Stimulated activated CD4-positive, alpha-beta T cell treated with anti-CD3 and anti-CD28 coated beads, Interleukin-12 subunit alpha, Interleukin-12 subunit beta, amount 100 ng/mL, for 48 hours (primary cell): Measurements from ENCODE around the gene VPS8.

Experiments
- DNase-seq, 3 donors: peaks; one replicate each; pipeline ENCODE4 v3.0.0-alpha.2; 2020; ENCODE audit warnings: low read depth in 2 of 3, low spot score in 1 of 3

The VPS8 gene

GRCh38 chr3:184811999-184812661, at the start of gene VPS8:
TSS of gene VPS8 (plus strand) at chr3:184812166. CDS start at chr3:184824633, 12,467 bp downstream.
- DNase-seq = peak; percentile 93 to 95 (median 93)

GRCh38 chr3:184764191-184764590, 47.8 kb upstream of the VPS8 start:
- DNase-seq = no peak

- no peak for DNase-seq
Measured at GRCh38 chr3:184765047-184765729, 46.8 kb upstream of the VPS8 start.

- no peak for DNase-seq
Measured at GRCh38 chr3:184765730-184766074, 46.3 kb upstream of the VPS8 start.

- no peak for DNase-seq
Measured at GRCh38 chr3:184766555-184767261, 45.3 kb upstream of the VPS8 start.

- no peak for DNase-seq
Measured at GRCh38 chr3:184767377-184767776, 44.6 kb upstream of the VPS8 start.

GRCh38 chr3:184769382-184770170, 42.4 kb upstream of the VPS8 start:
- DNase-seq = no peak

GRCh38 chr3:184770541-184770940, 41.4 kb upstream of the VPS8 start:
- DNase-seq = no peak

GRCh38 chr3:184771301-184772127, 40.5 kb upstream of the VPS8 start:
- DNase-seq = no peak

- DNase-seq = no peak
Measured at GRCh38 chr3:184772667-184773272, 39.2 kb upstream of the VPS8 start.

- no peak for DNase-seq
Measured at GRCh38 chr3:184773283-184774186, 38.4 kb upstream of the VPS8 start.

GRCh38 chr3:184776916-184777315, 35.0 kb upstream of the VPS8 start:
- DNase-seq = no peak

GRCh38 chr3:184777566-184778356, 34.2 kb upstream of the VPS8 start:
- peak; percentile 69 to 78 (median 73) for DNase-seq

GRCh38 chr3:184778426-184779332, 33.3 kb upstream of the VPS8 start:
- no peak for DNase-seq

GRCh38 chr3:184780981-184781515, 30.9 kb upstream of the VPS8 start:
- DNase-seq = no peak

- DNase-seq = no peak
Measured at GRCh38 chr3:184781801-184782200, 30.2 kb upstream of the VPS8 start.

GRCh38 chr3:184783319-184783718, 28.6 kb upstream of the VPS8 start:
- DNase-seq = no peak
